DMS114 treated with DMSO at 0.1 percent for 48 hours (cell line): ENCODE measurements around the gene CD81.
"Not testable (repeated sequence)": the region's sequence is repeated elsewhere in the genome, so short reads cannot be mapped to it uniquely, and the experiment has no call there.

ENCODE experiments used
- DNase-seq: peaks from one replicate; lab custom pipeline; 2025; ENCODE audit not compliant: unreplicated experiment; lab: John Stamatoyannopoulos, UW

CD81 gene, protein sequence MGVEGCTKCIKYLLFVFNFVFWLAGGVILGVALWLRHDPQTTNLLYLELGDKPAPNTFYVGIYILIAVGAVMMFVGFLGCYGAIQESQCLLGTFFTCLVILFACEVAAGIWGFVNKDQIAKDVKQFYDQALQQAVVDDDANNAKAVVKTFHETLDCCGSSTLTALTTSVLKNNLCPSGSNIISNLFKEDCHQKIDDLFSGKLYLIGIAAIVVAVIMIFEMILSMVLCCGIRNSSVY

DNA sequence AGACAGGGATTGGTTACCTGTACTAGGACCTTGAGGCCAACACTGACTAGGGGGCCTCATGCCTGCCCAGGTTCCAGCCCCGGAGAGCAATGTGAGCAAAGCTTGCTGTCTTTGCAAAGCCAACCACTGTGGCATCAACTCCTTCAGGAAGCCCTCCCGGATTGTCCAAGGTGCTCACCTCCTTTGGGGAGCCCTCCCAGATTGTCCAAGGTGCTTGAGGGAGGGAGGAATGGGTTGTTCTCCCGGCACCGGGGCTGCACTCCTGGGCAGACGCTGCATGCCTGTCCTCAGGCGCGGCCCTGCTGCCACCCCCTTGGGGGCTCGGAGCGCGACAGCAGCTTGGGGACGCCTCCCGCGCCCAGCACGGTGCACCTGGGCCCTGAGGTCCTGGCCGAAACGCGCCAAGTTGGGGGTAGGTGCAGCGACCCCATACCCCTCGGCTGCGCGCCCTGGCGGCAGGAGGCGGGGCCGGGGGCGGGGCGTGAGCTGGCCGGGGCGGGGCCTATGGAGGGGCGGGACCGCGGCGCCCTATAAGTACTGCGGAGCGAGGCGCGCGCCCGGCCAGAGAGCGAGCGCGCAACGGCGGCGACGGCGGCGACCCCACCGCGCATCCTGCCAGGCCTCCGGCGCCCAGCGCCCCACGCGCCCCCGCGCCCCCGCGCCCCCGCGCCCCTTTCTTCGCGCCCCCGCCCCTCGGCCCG, at the start of gene CD81:
Gene CD81 (plus strand): TSS at position 560 of the 701 bp plus-strand sequence. CDS start 240 bp downstream, outside the sequence.
- no peak for DNase-seq

DNA sequence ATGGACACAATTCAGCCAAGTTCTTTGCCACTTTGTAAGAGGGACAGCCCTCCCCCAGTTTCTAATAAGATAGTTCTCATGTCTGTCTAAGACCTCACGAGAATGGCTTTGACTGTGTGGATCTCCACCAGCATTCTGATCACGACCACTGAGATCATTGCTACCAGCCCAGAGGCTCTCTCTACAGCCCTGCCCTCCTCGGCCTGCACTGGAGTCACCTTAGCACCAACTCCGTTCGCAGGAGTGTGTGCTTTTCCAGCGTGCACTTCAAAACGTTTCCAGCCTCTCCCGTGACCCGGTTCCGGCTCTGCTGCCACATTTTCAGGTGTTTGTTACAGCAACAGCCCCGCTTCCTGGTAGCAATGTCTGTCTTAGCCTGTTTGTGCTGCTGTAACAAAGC, 49.1 kb upstream of the CD81 start:
- DNase-seq = no peak

DNA sequence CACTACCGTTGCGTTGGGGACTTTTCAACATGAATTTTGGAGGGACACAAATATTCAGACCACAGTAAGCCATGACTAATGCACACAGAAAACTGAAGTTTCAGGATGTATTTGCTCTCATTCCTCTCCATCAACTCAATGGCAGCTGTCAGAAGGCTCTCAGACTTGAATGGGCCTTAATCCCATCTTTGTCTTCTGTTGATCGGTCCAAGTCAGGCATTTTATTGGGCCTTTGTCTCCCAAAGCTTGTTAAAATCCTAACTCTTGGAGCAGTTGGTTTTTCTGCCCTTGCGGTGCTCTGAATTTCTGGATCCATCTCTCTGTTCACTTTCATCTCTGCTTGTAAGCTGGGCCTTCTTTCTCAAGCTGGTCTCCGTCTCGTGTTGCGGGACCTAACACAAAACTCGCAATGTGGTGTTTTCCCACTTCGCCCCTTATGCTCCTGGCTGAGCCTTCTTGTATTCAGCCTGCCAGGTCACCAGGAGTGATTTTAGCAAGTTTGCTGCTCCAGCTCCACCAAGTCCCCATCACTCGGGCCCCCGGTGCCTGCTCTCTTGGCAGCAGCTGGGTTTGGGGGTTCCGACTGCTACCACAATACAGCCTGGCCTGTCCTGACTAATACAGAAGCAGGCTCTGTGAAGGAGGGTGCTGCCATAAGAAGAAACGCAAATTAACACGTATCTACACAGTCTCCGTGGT, 48.3 kb upstream of the CD81 start:
- DNase-seq = no peak

DNA sequence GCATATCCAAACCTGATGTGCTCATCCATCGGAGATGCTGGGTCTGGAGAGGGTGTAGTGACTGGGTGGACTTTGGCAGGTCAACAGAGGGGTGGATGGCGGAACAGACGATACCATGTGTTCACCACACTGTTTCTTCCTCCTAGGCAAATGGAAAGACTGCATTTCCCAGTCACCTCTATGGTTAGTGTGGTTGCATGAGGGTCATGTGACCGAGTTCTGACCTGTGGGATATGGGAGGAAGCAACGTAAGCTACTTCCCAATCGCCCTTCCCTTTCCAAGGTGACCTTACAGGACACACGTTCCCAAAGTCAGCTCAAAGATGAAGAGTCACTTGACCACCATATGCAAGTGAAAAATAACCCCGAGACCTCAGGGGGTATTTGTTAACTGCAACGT, 47.6 kb upstream of the CD81 start:
- no peak for DNase-seq

DNA sequence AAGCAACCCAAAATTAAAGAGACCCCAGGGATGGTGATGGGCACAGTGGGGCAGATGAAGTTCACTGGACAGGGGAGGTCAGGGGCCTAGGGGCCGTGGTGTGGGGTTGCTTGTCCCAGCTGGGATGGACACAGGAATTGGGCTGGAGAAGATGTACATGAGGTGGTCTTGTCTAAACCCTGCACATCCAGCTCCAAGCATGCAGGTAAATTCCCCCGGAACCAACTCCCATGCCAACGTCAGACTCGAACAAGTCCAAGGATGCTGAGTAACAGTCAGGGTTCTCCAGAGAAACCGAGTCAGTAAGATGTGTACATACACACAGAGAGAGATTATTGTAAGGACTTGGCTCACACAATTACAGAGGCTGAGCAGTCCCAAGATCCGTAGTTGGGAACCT, 46.4 kb upstream of the CD81 start:
- DNase-seq = no peak

DNA sequence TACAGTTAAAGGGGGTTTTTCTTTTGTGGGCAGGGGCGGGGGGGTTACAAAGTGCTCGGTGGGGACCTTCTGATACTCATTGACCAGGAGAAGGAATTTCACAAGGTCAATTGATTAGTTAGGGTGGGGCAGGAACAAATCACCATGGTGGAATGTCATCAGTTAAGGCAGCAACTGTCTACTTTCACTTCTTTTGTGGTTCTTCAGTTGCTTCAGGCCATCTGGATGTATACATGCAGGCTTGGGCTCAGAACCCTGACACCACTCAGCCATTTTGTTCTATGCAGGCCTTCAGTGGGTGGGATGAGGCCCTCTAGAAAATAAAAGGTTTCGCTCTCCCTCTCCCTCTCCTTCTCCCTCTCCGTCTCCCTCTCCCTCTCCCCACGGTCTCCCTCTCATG, 45.7 kb upstream of the CD81 start:
- no peak for DNase-seq

DNA sequence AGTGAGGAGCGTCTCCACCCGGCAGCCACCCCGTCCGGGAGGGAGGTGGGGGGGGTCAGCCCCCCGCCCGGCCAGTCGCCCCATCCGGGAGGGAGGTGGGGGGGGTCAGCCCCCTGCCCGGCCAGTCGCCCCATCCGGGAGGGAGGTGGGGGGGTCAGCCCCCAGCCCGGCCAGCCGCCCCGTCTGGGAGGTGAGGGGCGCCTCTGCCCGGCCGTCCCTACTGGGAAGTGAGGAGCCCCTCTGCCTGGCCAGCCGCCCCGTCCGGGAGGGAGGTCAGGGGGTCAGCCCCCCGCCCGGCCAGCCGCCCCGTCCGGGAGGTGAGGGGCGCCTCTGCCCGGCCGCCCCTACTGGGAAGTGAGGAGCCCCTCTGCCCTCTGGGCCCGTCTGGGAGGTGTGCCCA, 44.5 kb upstream of the CD81 start:
- DNase-seq = not testable (repeated sequence)

DNA sequence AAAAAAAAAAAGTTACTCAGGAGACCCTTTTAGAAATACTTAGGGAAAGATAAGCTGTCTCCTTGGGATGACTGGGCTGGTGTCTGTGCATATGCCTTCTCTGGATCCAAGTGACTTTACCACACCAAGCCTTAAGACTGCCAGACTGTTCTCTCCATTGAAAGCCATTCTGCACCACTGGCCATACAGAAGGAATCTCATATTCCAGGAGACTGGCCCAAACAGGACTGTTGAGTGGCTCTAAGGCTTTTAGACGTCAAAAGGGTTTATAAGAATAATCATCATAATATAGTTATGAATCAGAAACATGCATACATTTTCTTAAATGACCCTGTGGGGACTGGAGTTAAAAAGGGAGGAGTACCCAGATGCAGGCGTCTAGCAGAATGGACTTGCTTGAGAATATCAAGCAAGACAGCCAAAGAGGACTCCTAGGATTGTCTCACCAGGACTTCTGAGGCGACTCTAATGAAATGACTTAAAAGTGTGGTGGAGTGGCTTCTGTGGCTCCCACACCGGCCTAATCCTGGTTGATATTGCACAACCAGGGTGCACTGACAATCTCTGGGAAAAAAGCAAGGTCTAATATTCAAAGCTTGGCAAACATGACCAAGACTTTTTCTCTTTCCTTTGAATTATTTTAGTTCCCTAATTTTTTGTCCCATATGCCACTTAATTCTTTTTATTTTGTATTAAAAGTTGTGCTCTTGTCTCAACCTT, 43.5 kb upstream of the CD81 start:
- DNase-seq = not testable (repeated sequence)

DNA sequence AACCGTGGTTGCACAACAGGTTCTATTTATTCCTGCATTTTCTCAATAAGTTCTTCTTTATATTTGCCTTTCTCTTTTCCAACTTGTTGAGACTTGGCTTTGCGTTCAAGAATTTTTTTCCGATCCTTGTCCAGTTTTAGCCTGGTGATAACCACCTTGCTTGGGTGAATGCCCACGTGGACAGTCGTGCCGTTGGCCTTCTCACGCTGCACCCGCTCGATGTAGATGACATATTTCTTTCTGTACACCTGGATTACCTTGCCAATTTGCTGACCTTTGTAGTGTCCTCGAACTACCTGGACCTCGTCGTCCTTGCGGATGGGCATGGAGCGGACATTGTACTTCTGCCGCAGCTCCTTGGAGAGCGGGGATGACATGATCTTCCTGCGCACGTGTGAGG, 41.8 kb upstream of the CD81 start:
- not testable (repeated sequence) for DNase-seq

DNA sequence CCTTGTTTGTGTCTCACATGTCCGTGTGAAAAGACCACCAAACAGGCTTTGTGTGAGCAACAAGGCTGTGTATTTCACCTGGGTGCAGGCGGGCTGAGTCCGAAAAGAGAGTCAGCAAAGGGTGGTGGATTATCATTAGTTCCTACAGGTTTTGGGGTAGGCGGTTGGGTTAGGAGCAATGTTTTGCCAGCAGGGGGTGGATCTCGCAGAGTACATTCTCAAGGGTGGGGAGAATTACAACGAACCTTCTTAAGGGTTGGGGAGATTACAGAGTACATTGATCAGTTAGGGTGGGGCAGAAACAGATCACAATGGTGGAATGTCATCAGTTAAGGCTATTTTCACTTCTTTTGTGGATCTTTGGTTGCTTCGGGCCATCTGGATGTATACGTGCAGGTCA, 38.4 kb upstream of the CD81 start:
- not testable (repeated sequence) for DNase-seq

DNA sequence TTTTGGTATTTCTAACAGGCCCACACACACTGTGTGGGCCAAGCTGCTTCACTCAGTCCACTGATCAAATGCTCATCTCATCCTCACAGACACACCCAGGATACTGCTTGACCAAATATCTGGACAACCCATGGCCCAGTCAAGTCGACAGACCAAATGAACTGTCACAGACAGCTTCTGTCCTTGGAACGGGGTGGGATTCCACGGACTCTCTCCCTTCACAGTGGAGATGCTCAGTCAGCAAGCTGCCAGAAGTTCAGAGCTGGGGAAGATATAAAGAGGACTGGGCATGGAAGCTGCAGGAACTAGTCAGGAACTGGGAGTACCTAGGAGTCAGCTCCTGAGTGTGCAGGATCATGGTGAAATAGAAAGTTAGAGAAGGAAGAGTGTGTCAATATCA, 34.6 kb upstream of the CD81 start:
- no peak for DNase-seq

DNA sequence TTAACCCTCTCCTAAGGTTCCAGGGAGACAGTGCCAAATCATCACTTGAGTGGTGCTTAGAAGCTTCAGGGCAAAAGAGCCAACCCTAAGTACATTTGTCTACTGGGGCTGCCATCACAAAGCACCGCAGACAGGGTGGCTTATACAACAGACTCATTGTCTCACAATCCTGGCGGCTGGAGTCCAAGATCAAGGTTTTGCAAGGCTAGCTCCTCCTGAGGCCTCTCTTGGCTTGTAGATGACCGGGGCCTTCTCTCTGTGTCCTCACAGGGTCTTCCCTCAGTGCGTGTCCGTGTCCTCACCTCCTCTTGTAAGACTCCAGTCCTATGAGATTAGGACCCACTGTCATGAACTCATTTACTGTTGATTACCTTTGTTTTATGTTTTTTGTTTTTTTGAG, 34.1 kb upstream of the CD81 start:
- no peak for DNase-seq

DNA sequence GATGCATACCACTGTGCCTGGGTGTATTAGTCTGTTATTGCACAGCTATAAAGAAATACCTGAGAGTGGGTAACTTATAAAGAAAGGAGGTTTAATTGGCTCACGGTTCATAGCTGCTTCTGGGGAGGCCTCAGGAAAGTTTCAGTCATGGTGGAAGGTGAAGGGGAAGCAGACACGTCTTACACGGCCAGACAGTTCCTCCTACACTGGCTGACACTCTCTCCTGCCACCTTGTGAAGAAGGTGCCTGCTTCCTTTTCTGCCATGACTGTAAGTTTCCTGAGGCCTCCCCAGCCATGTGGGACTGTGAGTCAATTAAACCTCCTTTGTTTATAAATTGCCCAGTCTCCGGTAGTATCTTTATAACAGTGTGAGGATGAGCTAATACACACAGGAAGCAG, 33.6 kb upstream of the CD81 start:
- no peak for DNase-seq

DNA sequence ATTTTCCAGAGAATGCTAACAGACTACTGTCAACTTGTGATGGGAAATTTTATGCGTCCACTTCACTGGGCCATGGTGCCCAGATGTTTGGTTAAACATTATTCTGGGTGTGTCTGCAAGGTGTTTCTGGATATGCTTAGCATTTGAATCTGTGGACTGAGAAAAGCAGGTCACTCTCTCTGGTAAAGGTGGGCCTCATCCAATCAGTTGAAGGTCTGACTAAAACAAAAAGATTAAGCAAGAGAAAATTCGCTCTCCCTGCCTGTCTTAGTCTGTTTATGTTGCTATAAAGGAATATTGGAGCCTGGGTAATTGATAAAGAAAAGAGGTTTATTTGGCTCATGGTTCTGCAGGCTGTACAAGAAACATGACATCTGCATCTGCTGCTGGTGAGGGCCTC, 32.1 kb upstream of the CD81 start:
- no peak for DNase-seq

DNA sequence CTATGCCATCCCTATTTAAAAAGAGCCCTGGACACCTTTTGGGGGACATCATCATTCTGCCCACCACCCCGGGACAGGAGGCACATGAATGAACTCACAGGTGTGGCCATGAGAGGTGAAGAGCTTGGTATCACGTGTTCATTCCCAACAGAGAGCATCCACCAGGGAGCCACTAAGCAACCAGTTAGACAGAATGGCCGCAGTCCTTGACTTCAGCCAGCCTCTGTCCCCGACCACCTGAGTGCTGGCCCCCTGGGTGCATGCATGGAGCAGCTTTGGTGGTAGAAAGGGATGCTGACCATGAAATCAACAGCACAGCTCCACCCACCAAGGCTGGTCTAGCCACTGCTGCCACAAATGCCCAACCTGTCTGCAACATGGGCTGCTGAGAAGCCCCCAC, 31.1 kb upstream of the CD81 start:
- DNase-seq = no peak

DNA sequence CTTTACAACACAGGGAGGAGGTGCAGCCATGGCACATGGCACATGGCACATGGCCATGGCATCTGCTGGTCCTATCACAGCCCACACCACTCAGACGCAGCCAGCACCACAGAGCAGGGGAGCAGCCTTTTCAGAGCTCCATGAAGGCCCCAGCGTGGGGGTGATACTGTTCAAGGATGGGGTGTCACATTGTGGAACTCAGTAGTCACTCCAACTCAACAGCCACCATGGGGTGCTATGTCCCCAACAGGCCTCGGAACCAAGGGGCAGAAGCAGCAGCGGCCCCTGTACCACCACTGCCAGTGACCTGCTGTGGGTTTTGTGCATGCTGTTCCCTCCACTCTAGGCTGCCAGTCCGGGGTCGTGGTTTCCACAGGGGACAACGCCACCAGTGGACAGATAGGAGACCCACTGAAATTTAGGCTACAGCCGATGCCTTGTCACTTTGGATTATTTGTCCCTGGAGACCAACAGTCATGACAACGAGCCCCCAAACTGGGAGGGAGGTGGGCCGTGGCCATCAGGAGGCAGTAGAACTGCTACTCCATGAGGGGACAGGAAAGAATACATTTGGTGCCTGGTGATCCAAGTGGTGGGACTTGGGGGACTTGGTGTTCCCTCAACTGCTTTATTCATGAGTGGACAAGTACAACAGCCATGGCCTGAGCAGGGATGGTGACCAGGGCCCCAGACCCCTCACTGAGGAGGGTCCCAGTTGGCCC, 30.4 kb upstream of the CD81 start:
- no peak for DNase-seq

DNA sequence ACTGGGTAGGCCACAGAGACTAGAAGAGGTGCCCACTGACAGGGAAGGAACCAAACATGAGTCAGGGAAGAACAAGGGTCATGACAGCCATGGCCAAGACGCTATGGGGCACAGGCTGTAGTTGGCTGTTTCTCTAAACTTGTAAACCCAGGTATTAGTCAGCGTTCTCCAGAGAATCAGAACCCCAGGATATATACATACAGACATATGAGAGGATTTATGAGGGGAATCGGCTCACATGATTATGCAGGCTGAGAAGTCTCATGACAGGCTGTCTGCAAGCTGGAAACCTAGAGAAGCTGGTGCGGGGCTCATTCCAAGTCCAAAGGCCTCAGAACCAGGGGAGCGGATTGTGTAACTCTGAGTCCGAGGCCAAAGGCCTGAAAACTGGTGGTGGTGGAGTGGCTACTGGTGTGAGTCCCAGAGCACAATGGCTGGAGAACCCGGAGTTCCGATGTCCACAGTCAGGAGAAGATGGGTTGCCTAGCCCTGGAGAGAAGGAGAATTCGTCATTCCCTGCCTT, 29.7 kb upstream of the CD81 start:
- DNase-seq = no peak

DNA sequence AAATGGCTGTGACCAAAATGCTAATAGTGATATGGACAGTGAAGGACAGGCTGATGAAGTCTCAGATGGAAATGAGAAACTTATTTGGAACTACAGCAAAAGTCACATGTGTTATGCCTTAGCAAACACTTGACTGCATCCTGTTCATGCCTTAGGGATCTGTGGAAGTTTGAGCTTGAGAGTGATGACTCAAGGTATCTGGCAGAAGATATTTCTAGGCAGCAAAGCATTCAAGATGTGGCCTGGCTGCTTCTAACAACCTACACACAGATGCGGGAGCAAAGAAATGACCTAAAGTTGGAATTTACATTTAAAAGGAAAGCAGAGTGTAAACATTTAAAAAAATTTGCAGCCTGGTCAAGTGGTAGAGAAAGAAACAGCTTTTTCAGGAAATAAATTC, 28.1 kb upstream of the CD81 start:
- DNase-seq = no peak

DNA sequence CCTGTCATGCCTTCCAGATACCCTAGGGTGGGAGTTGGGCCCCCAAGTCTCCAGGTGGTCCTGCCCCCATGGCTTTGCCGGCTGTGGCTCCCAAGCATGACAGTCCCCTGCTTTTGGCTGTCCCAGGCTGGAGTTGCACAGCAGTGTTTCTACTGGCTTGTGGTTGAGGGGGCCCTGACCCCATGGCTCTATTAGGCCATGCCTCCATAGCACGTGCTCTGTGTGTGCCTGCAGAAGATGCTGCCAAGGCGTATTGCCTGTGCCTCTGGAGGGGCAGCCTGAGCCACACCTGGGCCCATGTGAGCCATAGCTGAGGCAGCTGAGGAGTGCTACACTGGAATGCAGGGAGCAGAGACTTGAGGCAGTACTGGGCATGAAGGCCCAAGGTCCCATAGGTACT, 25.4 kb upstream of the CD81 start:
- DNase-seq = no peak

DNA sequence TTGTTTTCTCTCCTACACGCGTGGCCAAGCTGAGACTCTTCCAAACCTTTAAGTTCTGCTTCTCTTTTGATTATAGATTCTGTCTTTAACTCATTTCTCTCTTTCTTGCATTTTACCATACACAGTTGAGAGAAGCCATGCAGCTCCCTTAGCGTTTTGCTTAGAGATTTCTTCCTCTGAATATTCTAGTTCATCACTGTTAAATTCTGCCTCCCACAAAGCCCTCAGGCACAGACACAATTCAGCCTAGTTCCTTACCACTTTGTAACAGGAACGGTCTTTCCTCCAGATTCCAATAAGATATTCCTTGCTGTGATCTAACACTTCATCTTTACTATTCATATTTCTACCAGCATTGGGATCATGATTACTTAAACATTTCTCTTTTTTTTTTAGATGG, 24.7 kb upstream of the CD81 start:
- DNase-seq = no peak
